Thoracic aorta (tissue), 2 donors: Measurements from ENCODE around the gene BMP2K. TPM values are rescaled to one million over a fixed set of nuclear protein-coding genes. Genes with fewer than 3 reads are reported as not detected.

Experiments
- ATAC-seq: fragments of 150-250 bp; one replicate; pipeline ENCODE4 v1.8.0; 2017; ENCODE audit warnings: low read depth; ENCODE audit not compliant: insufficient number of reproducible peaks, low FRiP score
- DNase-seq: peaks from one replicate; pipeline ENCODE4 v3.0.0-alpha.2; 2020; ENCODE audit warnings: low spot score
- H3K27ac ChIP-seq, 2 donors: fragments of 200-600 bp; sonication (generic); 1 replicate in 1 of 2; 2 replicates in 1 of 2; pipeline ENCODE4 v1.5.1; 2016; ENCODE audit warnings: mild to moderate bottlenecking in 2 of 2, moderate library complexity in 2 of 2
- H3K27me3 ChIP-seq: fragments of 200-600 bp; sonication (generic); replicated peaks from 2 replicates; pipeline ENCODE4 v1.6.0; 2016; ENCODE audit warnings: mild to moderate bottlenecking; ENCODE audit not compliant: insufficient read depth
- H3K36me3 ChIP-seq: fragments of 200-600 bp; sonication (generic); one replicate; pipeline ENCODE4 v1.5.1; 2016
- H3K4me1 ChIP-seq, 2 donors: fragments of 200-600 bp; sonication (generic); 1 replicate in 1 of 2; 2 replicates in 1 of 2; pipeline versions ENCODE4 v1.5.1 to v1.6.0; 2016; ENCODE audit warnings: low read depth in 2 of 2, mild to moderate bottlenecking in 1 of 2; ENCODE audit not compliant: control insufficient read depth in 1 of 2
- H3K4me3 ChIP-seq: fragments of 200-600 bp; sonication (generic); 2 replicates; pipeline ENCODE4 v1.5.1; 2016; ENCODE audit warnings: mild to moderate bottlenecking
- H3K9me3 ChIP-seq: fragments of 200-600 bp; sonication (generic); 2 replicates; pipeline ENCODE4 v1.5.1; 2016
- CTCF ChIP-seq: fragments of 200-600 bp; sonication (generic); IDR thresholded peaks from one replicate; pipeline ENCODE4 v1.5.1; 2019; ENCODE audit warnings: antibody characterized with exemption
- total RNA-seq, 2 donors: library from RNA; depleted of rRNA; stranded (reverse); fragments of >200 nt; gene quantifications; one replicate each; pipeline versions ENCODE4 v1.1.0 to v1.2.3, GENCODE V29; 2016

The BMP2K gene
- total RNA-seq, 2 donors from 2014 or later, result 41.8 to 74.4 TPM

- Histone ChIP-seq H3K36me3 (no peaks in the 10 kb centered on the region), H3K9me3 (no peaks in the 10 kb centered on the region), H3K27me3 (no peaks in the 10 kb centered on the region), H3K4me3 (peak overlapping the region; percentile 77), H3K4me1 (peaks cover 14 to 42% of the 10 kb centered on the region in 2 donors), H3K27ac (peak overlapping the region; percentile 94 to 98)
- peak; percentile 83 for ATAC-seq
- TF ChIP-seq CTCF, result no peak
- peak; percentile 43 for DNase-seq
These were observed 659 bp upstream of the BMP2K start for GRCh38 chr4:78775303-78776078.

DNA sequence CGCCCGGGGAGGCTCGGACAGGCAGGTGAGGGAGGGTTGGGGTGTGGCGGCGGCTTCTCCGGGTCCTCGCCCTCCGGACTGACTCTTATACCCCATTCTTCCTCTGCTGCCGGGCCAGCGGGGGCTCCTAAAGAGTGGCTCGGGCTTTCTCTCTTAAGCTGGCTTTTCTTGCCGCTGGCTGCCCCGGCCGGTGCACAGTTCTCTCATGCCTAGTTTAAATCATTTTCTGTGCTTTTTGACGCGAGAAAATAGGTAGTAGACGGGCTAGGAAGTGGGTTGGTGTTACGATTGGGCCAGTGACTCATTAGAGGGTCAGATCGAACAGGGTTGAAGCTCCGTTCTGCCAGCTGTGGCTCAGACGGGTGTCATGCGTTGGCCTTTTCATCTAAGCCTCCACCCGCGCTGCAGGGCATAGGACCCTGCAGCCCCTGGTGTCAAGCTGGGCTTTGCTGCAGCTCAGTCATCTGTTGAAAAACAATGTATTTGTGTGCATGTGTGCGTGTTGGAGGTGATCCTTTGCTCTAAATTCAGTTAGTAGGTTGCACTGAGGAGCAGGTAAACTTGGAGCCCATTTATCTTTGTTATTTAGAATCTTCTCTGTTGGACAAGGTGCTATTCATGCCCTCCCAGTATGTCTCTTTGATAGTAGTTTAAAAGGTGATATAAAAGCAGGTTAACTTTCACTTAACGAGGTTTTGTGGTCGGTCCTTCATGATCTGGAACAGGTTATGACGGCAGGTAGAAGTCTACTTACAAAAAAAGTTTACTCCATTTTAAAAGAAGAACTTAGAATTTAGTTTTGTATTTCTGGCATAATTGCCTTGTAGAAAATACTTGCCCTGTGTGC, 802 bp downstream of the BMP2K start:
- Histone ChIP-seq H3K27me3 (no peaks in the 10 kb centered on the region), H3K4me3 (peak overlapping the region; percentile 77), H3K36me3 (no peaks in the 10 kb centered on the region), H3K27ac (peak overlapping the region; percentile 77 to 94), H3K9me3 (no peaks in the 10 kb centered on the region), H3K4me1 (peaks cover 14 to 44% of the 10 kb centered on the region in 2 donors)
- no peak for TF ChIP-seq CTCF
- peak; percentile 31 for ATAC-seq
- DNase-seq, result no peak

GRCh38 chr4:78777576-78777940, 1.4 kb downstream of the BMP2K start:
- no peak for TF ChIP-seq CTCF
- Histone ChIP-seq H3K27me3 (no peaks in the 10 kb centered on the region), H3K4me1 (peaks cover 14 to 44% of the 10 kb centered on the region in 2 donors), H3K4me3 (peak overlapping the region; percentile 77), H3K9me3 (no peaks in the 10 kb centered on the region), H3K36me3 (no peaks in the 10 kb centered on the region), H3K27ac (peak overlapping the region in 1 of 2 donors; percentile 8)
- ATAC-seq, result no peak
- no peak for DNase-seq

GRCh38 chr4:78778530-78778929, 2.4 kb downstream of the BMP2K start:
- Histone ChIP-seq H3K9me3 (no peaks in the 10 kb centered on the region), H3K36me3 (no peaks in the 10 kb centered on the region), H3K4me1 (peaks cover 14 to 44% of the 10 kb centered on the region in 2 donors), H3K4me3 (peak overlapping the region; percentile 77), H3K27me3 (no peaks in the 10 kb centered on the region), H3K27ac (no peak overlapping the region)
- DNase-seq, result no peak
- TF ChIP-seq CTCF, result no peak
- ATAC-seq, result no peak

DNA sequence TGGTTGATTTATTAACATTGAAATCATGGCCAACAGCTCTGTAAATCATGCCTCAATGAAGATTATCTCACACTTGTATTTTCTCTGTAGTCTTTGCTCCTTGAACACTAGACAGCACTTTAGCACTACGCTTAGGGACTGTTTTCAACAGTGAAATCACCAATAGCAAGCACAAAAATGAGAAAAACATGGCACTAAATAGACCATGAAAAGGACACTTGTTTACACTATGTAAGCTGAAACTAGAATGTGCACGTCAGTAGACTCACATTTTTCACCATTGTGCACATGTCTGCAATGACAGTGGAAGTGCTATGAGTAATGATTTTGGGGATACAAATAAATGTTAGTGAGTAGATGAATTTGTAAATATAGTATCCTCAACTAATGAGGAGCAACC, 3.1 kb downstream of the BMP2K start:
- Histone ChIP-seq H3K27me3 (no peaks in the 10 kb centered on the region), H3K36me3 (no peaks in the 10 kb centered on the region), H3K4me1 (peaks cover 14 to 49% of the 10 kb centered on the region in 2 donors), H3K4me3 (peak overlapping the region; percentile 77), H3K27ac (no peak overlapping the region), H3K9me3 (no peaks in the 10 kb centered on the region)
- ATAC-seq, result no peak
- TF ChIP-seq CTCF, result no peak
- no peak for DNase-seq
